ENCODE results near the gene SRXN1. TPM values are rescaled to one million over a fixed set of nuclear protein-coding genes. Genes with fewer than 3 reads are reported as not detected.
"Not testable (repeated sequence)": the region's sequence is repeated elsewhere in the genome, so short reads cannot be mapped to it uniquely, and the experiment has no call there.

Gene SRXN1
- total RNA-seq, 1 donor from 2014 or later = 55.3 TPM

GRCh38 chr20:697826-698225 lies 44.8 kb upstream of the SRXN1 start:
- H3K27ac ChIP-seq (replicated peaks) = no peak overlapping the region
- no peak for DNase-seq
- no peak for TF ChIP-seq CTCF (IDR thresholded peaks at IDR 0.05; ENCODE audit: borderline replicate concordance)
- intact Hi-C loops (cut with micrococcal nuclease) = no loop called here
- no peaks in the 10 kb centered on the region for H3K36me3 ChIP-seq
- peaks cover 31% of the 10 kb centered on the region for H3K27me3 ChIP-seq (ENCODE audit: low read depth)
- H3K4me3 ChIP-seq = no peak overlapping the region
- H3K9me3 ChIP-seq (replicated peaks) = no peaks in the 10 kb centered on the region
- peaks cover 22% of the 10 kb centered on the region for H3K4me1 ChIP-seq

GRCh38 chr20:695165-695866 lies 42.3 kb upstream of the SRXN1 start:
- H3K4me1 ChIP-seq = peaks cover 10% of the 10 kb centered on the region
- intact Hi-C loops (cut with micrococcal nuclease) = no loop called here
- no peak for TF ChIP-seq CTCF (IDR thresholded peaks at IDR 0.05; ENCODE audit: borderline replicate concordance)
- DNase-seq = no peak
- peaks cover 31% of the 10 kb centered on the region for H3K27me3 ChIP-seq (ENCODE audit: low read depth)
- H3K4me3 ChIP-seq = no peak overlapping the region
- H3K36me3 ChIP-seq = no peaks in the 10 kb centered on the region
- H3K27ac ChIP-seq (replicated peaks) = no peak overlapping the region
- H3K9me3 ChIP-seq (replicated peaks) = no peaks in the 10 kb centered on the region

- Histone ChIP-seq H3K4me3 (no peak overlapping the region), H3K4me1 (peaks cover 4% of the 10 kb centered on the region), H3K27me3 (ENCODE audit: low read depth) (peaks cover 28% of the 10 kb centered on the region), H3K9me3 (replicated peaks) (peaks cover 5% of the 10 kb centered on the region), H3K27ac (replicated peaks) (no peak overlapping the region), H3K36me3 (no peaks in the 10 kb centered on the region)
- no peak for TF ChIP-seq CTCF (IDR thresholded peaks at IDR 0.05; ENCODE audit: borderline replicate concordance)
- DNase-seq = no peak
- intact Hi-C loops (cut with micrococcal nuclease) = no loop called here
Observed at GRCh38 chr20:694496-694895, 41.5 kb upstream of the SRXN1 start.

GRCh38 chr20:693786-694185 lies 40.8 kb upstream of the SRXN1 start:
- H3K4me3 ChIP-seq; DNase-seq; H3K36me3 ChIP-seq; H3K4me1 ChIP-seq; H3K9me3 ChIP-seq (replicated peaks); intact Hi-C loops (cut with micrococcal nuclease); H3K27ac ChIP-seq (replicated peaks): not testable (repeated sequence)
- H3K27me3 ChIP-seq (ENCODE audit: low read depth) = peaks cover 31% of the 10 kb centered on the region

GRCh38 chr20:692044-692443 lies 39.0 kb upstream of the SRXN1 start:
- Histone ChIP-seq H3K9me3 (replicated peaks) (peaks cover 5% of the 10 kb centered on the region), H3K27ac (replicated peaks) (no peak overlapping the region), H3K4me3 (no peak overlapping the region), H3K36me3 (no peaks in the 10 kb centered on the region), H3K27me3 (ENCODE audit: low read depth) (peaks cover 33% of the 10 kb centered on the region), H3K4me1 (no peaks in the 10 kb centered on the region)
- no peak for TF ChIP-seq CTCF (IDR thresholded peaks at IDR 0.05; ENCODE audit: borderline replicate concordance)
- intact Hi-C loops (cut with micrococcal nuclease) = no loop called here
- no peak for DNase-seq

GRCh38 chr20:689947-690346 lies 36.9 kb upstream of the SRXN1 start:
- H3K27ac ChIP-seq (replicated peaks) = no peak overlapping the region
- intact Hi-C loops (cut with micrococcal nuclease) = no loop called here
- H3K27me3 ChIP-seq (ENCODE audit: low read depth) = peaks cover 44% of the 10 kb centered on the region
- TF ChIP-seq CTCF (IDR thresholded peaks at IDR 0.05; ENCODE audit: borderline replicate concordance) = no peak
- H3K4me1 ChIP-seq = no peaks in the 10 kb centered on the region
- DNase-seq = no peak
- H3K9me3 ChIP-seq (replicated peaks) = peaks cover 5% of the 10 kb centered on the region
- H3K36me3 ChIP-seq = no peaks in the 10 kb centered on the region
- H3K4me3 ChIP-seq = no peak overlapping the region
